GM21786 (cell line): ENCODE results near the gene CRMP1.

ENCODE experiments used
- ATAC-seq: cut with Tn5 transposase; IDR thresholded peaks from one replicate; pipeline ENCODE4 v1.9.1; 2021; ENCODE audit not compliant: unreplicated experiment

The CRMP1 gene

DNA sequence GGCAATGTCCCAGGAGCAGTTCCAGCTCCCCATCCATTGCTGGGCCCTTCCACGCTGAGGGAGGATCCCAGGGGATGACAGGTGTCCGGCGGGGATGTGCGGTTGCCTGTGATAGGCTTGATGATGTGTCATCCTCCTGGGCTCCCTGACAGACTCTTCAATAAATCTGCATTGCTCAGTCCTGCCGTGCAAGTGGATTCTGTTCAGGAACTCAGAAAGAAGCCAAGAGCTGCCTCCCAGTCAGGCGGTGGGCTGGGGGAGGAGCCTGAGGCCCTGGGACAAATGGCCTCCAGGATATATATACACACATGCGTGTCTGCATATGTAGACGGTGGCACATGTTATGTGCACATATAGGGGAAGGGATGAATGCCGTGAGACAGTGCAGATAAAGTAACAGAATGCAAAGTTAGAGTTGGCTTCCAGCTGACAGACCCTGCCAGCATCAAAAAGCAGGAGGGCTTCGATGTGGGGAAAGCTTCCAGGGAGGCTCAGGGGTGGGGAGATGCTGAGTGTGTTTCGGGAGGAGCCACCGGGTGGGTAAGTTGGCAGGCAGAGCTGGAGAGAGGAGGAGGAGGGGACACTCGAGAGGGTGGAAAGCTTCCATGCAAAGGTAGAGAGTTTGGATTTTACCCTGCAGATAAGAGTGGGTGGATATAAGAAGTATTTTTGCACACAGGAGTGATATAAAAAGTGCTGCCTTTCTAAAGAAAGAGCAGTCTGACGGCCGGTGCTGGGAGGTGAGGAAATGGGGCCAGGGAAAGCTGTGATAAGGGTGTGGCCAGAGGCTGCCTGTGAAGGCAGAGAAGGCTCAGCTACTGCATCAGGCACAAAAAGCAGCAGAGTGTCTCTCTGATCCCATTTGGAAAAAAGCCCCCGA lies 28.5 kb upstream of the CRMP1 start:
- ATAC-seq, result no peak

DNA sequence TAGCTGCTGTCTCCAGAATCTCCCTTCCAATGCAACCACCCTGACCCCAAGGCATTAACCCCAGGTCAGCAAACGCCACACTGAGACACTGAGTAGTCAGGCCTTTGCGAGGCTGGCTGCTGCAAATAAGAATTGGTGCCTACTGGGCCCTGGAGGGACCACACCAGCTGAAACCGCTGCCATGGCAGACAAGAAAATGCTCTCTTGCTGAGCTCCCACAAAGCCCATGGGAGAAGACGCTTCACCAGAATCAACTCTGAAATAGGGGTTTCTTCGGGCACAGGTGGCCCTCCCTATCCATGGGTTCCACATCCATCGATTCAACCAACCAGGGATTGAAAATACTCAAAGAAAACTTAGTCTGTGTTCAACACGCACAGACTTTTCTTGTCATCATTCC lies 26.7 kb upstream of the CRMP1 start:
- ATAC-seq, result no peak

DNA sequence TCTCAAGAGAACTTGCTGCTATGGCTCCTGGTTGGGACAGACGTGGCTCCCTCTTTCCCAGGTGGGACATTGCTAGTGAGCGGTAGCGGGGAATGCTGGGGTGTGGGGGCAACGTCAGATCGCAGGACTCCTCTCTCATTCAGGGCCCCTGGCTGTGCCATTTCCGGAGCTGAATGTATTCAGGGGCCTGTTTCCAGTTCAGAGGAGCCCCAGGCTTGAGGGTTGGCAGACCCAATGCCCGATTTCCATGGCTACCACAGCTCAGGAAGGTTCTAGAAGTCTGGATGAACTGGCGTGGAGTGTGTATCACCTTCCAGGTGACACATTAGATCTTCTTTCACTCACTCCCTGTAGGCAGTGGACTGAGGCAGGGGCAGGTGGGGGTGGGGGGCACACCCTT lies 26.2 kb upstream of the CRMP1 start:
- ATAC-seq, result no peak

DNA sequence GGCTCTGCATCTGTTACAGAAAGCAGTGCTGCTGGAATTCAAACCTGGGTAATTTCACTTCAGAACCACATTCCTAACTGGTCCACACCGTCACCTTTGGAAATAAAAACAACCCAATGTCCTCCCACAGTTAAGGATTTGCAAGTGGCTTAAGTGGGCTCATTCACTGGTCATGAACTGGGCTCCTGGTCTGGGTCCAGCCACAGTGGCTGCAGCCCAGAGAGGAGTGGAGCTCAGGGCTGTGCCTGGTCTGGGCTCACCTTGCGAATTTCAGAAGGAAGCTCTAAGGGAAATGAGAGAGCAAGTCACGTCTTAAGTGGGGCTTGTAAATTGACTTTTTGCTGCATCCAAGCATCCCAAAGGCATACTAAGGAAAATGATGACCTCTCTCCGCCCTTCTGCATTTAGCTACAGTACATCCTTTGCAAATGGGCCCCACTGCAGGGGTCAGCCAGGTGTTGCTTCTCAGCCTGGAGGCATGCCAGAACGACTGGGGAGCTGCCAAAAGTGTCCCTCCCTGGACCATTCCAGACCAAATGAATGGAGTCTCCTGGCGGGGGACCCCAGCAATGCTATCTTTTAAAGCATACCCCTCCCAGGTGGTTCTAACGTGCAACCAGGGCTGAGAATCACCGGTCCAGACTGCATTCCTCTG lies 25.6 kb upstream of the CRMP1 start:
- no peak for ATAC-seq

DNA sequence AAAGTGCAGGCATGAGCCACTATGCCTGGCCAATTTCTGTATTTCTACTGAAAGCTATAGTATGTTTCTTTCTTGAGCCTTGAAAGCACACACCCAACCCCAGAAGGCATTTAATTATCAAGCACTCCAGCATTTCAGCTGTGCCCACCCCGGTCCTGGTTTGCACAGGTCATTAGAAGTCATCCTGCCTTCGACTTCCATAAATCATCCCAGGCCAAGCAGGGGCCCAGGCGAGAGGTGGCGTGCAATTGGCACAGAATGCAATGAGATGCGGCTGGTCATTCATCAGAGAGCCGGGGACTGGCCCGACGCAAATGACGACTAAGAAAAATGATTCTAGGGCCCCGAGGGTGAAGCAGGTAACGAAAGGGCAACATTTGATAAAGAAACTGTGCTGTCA lies 24.8 kb upstream of the CRMP1 start:
- no peak for ATAC-seq

DNA sequence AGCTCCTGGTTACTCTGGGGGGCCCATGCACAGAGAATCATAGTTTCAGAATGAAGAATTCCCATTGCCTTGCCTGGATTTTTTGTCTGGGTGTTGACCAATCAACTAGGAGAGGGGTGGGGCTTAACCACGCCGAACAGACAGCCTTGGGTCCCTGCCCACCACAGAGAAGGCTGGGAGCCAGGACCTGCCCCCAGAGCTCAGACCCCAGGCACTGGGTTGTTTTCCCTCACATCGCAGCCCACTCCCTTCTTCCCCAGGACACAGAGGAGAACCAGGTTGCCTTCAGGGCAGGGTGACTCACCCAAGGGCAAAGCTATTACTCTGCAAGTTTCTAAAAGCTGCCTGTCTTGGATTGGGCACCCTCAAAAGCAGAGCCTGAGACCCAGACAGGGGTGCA lies 23.3 kb upstream of the CRMP1 start:
- no peak for ATAC-seq

DNA sequence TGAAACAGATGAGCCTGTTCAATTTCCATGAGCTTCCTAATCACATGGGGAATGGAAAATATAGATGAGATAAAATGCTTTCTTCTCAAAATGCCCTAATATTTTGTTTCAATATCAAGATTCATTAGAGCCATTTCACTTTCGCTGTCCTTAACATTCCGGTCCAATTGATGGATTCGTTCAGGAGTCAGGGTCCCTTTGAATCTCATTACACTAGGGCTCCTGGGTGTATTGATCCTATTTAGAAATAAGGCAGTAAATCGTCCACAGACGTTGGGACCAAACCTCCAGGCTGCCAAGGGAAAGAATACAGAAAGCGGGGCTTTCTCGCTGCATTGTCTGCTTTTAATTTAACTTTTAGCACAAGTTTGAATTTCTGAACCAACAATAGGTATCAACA lies 20.6 kb upstream of the CRMP1 start:
- ATAC-seq, result no peak

DNA sequence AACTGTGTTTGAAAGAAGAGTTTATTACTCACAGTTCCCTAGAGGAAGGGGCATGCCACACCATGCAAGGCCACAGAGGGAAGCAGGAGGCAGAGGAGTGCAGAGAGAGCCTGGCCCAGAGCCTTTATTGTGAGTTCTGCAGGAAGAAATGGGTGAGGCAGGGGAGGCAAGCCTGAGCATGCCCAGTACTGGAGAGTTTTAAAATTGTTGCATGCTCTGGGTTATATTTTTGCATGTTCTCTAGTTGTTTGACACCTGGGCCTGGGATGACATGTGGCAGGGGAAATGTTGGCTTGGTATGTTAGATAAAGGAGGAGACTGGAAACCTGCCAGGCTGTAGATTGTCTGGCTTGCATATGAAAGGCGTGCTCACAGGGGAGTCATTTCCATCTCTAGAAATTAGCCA lies 19.7 kb upstream of the CRMP1 start:
- no peak for ATAC-seq

DNA sequence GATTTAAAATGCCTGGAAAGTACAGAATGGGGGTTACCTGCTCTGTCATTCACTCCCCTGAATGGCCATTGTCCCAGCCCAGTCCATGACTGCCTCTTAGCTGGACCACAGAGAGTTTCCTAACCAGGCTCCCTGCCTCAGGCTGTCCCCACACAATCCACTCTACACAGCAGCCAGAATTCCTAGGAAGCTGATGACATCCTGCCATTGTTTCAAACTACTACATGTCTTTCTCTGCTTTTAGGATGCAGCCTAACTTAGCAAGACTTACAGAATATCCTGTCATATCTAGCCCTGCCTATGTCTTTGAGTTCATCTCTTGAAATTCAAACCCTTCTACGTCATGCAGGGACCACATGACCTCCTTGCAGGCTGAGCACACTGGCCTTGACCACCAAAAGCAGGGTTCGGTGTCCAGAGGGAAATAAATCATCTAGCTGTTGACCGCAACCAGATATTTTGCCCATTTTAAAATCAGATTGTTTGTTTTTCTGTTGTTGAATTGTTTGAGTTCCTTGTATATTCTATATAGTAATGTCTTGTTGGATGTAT lies 16.1 kb upstream of the CRMP1 start:
- ATAC-seq, result no peak

DNA sequence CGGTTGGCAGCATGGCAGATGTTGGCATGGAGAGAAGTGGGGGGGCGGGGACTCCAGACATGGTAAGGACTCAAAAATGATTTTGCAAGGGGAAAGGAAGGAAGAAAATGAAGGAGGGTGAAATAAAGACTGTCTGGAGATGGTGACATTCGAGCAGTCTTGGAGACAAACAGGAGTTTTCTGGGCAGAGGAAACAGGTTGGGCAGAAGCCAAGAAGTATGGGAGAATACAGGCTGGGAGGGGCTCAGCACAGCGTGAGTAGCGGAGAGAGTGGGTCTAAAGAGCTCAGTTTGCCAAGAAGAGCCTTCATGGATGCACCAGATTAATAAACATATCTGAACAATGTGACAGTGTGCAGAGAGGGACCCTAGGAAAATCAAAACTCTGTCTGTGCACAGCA lies 13.3 kb upstream of the CRMP1 start:
- no peak for ATAC-seq

DNA sequence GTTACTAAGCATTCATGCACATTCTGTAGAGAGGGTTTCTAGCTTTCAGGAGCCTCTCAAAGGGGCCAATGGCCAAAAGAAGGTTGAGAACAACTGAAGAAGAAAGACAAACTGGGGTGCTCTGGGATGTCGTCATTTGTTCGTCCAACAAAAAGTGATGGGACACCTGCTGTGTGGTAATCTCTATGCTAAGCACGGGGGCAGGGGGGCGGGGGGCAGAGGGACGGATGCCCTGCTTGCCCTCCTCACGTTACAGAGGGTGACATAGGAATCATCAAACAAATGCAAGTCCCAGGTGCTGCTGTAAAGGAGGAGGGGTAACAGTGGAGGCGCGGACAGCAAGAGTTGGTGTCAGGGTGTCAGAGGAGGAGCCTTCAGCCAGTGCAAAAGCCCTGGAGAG lies 12.8 kb upstream of the CRMP1 start:
- ATAC-seq, result no peak

DNA sequence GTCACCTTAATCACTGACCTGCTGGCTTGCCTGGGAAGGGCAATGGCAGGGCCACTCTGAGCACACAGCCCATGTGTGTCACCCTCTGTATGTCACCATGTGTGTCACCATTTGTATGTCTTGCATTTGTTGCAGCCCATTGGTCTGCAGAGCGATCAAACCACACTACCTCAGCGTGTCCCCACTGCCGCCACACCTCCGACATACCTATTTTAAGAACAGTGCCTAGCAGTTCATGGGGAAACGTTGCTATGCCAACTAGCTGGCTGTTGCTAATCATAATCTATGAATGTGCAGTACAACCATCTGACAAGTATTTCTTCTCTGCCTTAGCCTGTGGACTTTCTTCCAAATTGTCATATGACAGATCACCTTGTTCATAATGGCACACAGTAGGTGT lies 8.0 kb upstream of the CRMP1 start:
- ATAC-seq, result no peak

DNA sequence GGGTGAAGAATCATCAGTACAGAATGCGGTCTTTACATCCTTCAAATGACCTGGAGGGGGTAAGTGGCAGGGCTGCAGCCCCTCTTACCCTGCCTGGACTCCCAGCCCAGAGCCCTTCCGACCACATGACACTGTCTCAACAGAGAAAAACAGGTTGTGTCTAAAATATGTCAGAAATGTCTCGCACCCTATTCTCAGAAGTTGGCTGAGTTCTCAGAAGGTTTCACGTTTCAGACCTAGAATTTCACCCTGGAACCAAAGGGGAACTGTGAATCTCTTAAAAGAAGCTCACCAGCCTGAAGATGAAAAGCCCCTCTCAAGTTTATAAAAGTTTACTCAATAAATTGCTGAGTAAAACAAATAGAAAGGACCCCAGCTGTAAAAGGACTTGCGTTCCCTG lies 7.0 kb upstream of the CRMP1 start:
- no peak for ATAC-seq

DNA sequence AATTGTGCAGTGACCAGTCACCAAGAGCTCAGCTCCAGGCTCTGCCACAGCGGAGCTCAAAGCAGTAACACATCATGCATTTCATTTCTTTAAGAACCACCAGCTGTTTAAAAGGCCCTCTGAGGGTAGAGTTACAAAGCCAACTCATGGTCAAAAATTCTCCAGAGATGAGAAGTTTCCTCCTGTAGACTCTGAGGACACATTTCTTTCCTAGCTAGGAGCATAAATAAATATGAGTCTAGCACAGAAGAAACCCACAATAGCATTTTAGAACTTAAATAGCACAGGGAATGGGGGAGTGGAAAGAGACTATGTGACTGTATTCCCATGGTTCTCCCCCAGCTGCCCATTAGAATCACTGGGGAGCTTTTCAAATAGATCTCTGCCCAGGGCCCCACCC lies 6.5 kb upstream of the CRMP1 start:
- ATAC-seq, result no peak

DNA sequence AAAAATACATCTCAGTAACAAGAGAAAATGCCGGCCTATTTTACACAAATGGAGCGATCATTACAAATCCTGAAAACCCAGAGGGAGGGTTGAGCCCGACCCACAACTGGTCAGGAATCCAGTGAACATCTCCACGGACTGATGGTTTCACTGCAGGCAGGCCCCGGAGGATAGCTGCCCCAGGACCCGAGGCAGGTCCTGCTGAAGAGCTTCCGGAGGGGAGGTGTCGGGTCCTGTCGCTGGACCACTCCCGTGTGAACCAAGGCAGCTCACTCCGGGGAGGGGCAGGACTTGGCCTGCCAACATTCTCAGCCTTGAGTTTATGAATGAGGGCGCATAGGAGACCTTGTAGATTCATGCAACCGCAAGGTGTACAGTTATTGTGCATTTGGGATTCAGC lies 4.8 kb upstream of the CRMP1 start:
- no peak for ATAC-seq

DNA sequence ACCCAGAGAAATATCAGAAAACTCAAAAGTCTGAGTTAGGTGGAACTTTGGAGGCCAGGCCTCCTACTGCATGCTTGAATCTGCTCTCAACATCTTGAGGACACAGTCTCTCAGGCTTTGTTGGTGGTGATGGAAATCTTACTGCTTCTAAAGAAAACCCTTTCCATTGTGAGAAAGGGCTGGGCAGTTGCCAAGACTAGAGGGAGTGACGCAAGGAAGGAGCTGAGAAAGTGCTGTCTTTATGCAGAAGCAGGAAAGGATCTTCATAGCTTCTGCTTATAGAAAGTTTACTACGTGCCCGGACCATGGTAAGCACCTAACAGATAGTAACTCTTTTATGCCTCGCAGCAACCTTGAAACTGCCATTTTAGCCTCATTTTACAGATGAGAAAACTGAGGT lies 2.4 kb upstream of the CRMP1 start:
- ATAC-seq, result no peak

DNA sequence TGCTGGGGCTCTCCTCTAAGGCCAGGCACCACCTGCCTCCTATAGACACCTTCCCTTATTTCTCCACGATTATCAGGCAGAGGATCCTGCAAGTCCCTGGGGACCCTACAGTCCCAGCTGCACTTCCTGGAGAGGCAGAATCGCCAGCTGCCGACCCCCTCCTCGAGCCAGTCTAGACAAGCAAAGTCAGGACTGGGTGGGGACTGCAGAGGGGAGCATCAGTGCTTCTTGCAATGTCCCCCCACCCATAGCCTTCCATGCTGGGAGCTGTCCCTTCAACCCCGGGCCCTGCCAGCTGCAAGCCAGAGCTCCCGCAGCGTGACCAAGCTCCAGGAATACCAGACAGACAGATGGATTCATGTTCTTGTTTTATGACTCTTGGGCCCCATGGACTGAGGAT lies 1.4 kb upstream of the CRMP1 start:
- no peak for ATAC-seq

DNA sequence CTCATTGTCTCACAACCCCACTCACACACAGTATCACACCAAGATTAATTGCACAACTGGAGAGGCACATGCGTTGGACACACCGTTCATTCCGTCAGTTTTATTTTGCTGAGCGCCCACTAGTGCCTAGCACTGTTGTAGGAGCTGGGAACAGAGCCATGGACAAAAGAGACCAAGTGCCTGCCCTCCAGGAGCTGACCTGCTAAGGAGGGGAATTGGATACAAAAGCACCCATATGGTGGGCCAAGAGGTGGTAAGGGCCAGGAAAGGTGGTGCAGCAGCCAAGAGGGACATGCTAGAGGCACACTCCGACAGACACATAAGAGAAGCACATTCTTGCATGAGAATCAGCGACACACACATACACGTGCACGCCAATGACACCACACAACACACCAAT lies 705 bp upstream of the CRMP1 start:
- no peak for ATAC-seq

DNA sequence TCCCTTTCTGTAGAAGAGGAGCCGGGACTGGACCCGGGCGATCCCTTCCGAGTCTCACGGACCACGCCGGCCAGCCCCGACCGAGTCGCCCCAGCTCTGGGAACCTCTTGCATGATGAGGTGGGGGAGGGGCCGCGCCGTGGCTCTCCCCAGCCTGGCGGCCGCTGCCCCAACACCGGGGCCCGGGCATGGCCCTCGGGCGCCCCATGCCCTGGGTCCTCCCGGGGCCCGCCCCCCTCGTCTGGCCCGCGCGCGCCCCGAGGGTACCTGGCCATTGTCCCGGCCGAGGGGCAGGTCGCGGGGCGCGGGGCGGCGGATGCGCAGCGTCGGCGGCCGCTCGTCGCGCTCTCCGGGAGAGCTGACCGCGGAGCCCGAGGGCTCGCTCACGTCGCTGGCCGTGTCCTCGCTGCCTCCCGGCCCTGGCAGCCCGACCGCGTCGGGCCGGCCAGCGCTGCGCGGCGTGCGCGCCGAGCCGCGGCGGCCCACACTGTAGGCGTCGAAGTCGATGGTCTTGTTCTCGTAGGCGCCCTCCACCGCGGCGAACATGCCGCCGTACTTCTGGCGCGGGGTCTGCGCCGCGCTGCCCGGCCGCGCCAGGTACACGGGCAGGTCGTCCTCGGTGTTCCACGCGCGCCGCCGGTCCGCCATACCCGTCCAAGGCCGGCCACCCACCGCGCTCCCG lies 423 bp downstream of the CRMP1 start:
- ATAC-seq, result no peak

DNA sequence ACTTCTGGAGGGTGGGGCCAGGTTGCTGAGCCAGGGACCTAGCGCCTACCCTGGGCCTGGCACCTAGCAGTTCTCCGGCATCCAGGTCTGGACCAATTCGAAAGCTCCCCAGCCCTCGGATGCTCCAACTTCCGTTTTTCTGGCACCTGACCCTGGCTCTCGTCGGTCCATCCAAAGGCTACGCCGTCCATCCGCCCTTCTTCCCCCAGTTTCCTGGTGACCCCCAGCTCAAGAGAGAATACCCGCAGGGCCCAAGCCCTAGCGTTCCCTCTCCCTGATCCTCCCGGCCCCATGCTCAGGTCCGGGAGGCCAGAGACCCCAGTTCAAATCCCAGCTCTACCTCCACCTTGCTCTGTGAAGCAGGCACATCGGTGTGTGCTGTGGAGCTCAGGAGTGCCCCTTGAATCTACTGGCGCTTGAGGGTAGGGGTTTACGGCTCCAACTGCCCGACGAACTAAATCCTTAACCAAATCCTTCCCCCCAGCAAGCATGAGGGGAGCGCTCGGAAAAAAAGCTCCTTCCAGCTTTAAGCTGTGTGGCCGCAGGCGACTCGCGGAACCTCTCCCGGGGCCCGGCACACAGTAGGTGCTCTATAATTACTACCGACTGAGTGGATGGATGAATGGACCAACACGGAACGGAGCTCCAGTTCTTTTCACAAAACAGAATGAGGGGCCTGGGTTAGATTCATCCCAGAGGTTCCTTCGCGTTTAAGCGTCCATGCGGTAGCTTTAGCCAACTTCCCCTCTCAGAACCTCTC lies 1.1 kb downstream of the CRMP1 start:
- ATAC-seq, result no peak

DNA sequence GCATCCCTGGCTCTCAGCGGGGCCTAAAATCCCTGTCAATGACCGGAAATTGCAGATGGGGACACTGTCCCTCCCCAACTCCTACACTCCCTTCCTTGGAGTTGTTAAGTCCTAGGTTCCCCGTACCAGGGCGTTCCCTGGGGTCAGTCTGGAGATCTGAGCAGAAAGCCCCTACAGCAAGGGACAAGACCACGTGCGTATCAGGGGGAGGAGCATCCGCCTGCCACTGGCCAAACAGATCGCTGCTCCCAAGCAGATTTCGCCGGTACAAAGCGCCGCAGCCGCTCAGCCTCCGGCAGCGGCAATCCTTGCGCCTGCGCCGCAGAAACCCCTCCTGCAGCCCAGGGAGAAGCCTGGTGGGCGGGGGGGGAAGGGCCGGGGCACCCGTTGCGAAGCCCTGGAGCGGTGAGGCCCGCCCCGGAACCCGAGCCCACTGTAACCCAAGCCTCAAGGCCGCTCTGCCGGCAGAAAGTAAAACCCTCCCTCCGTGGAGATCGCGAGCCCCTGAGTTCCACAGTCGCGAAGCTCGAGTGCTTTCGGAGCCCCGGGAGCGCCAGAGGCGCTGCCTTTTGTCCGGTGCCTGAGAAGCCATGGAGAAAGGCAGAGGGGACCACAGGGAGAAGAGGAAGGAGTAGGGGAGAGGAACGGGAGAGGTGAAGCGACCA lies 2.7 kb downstream of the CRMP1 start:
- ATAC-seq, result no peak
